Prostate gland (tissue), 2 donors: ENCODE data around the gene NAV2. TPM values are rescaled to one million over a fixed set of nuclear protein-coding genes. Genes with fewer than 3 reads are reported as not detected.

Source experiments
- DNase-seq: peaks from one replicate; pipeline ENCODE4 v3.0.0-alpha.2; 2019; ENCODE audit warnings: low spot score
- H3K27ac ChIP-seq, 2 donors: fragments of 200-600 bp; sonication (generic); 2 replicates each; pipeline ENCODE4 v1.5.1; 2017 to 2019
- H3K27me3 ChIP-seq: fragments of 200-600 bp; sonication (generic); replicated peaks from 2 replicates; pipeline ENCODE4 v1.5.1; 2019; ENCODE audit not compliant: insufficient read depth
- H3K36me3 ChIP-seq, 2 donors: fragments of 200-600 bp; sonication (generic); 1 replicate in 1 of 2; 2 replicates in 1 of 2; pipeline versions ENCODE4 v1.5.1 to v1.8.1; 2017 to 2019
- H3K4me1 ChIP-seq: fragments of 200-600 bp; sonication (generic); replicated peaks from 2 replicates; pipeline ENCODE4 v1.5.1; 2019
- H3K4me3 ChIP-seq, 2 donors: fragments of 200-600 bp; sonication (generic); 2 replicates each; pipeline ENCODE4 v1.5.1; 2017 to 2019
- H3K9me3 ChIP-seq: fragments of 200-600 bp; sonication (generic); 2 replicates; pipeline ENCODE4 v1.5.1; 2017
- POLR2A ChIP-seq: fragments of 450-650 bp; IDR thresholded peaks from one replicate; pipeline ENCODE4 v1.6.1; 2016; ENCODE audit warnings: antibody characterized with exemption, mild to moderate bottlenecking
- POLR2AphosphoS5 ChIP-seq: sonication (generic); formaldehyde crosslinking; IDR thresholded peaks from one replicate; pipeline ENCODE4 v1.6.1; 2017; ENCODE audit warnings: antibody characterized with exemption
- WGBS: methylation state at CpG from one replicate; pipeline ENCODE4 v1.1.5; 2018; 5-methylcytosine and 5-hydroxymethylcytosine counted together
- intact Hi-C: fragments of 100-400 bp; cut with DNase I; formaldehyde crosslinking; loops from one replicate; pipeline ENCODE4 v1.14.2; 2022
- total RNA-seq, 2 donors: library from RNA; depleted of rRNA; stranded (reverse); fragments of >200 nt; gene quantifications; one replicate each; pipeline ENCODE4 v1.1.0, GENCODE V29; 2016
- TF ChIP-seq, protein P1 (sequence below), 4 experiments: fragments of 200-600 bp in 2 of 4; fragments of 450-650 bp in 2 of 4; sonication (generic) in 2 of 4; IDR thresholded peaks; 1 replicate in 3 of 4; 2 replicates in 1 of 4; pipeline ENCODE4 v1.5.1; 2016 to 2019; ENCODE audit warnings: antibody characterized with exemption in 4 of 4, mild to moderate bottlenecking in 2 of 4, moderate library complexity in 2 of 4

NAV2 gene
- total RNA-seq, 2 donors from 2014 or later = 17.1 to 26.6 TPM

DNA sequence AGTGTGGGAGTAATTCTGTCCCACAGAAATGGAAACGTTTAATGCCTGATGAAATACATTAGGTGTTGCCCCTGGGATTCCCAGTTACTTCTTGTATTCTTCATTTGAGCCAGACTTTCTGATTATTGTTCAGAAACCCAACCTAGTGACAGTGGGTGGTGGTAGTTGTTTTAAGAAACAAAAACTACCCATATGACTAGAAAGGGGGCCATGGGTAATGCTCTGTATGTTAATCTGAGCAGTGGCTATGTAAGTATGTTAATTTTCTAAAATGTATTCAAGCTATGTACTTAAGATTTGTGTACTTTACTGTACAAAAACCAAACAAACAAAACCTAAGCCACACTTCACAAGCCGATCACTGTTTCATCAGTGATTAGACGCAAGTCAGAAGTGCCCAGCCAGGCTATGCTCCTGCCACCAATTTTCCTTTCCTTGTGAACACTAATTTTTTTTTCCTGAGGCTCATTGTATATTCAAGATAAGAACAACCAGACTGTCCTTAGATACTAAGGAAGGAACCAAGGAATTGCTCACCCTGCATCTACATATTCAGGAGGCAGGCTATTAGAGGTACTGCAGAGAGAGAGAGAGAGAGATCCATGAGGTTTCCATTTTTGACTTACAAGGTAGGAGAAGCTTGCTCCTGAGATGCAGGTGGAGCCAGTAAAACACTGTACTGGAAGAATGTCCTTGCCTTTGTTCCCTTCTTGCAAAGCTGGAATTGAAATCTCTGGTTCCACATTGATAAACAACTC is 324.9 kb downstream of the NAV2 start:
- H3K4me3 ChIP-seq = no peak overlapping the region
- no peaks in the 10 kb centered on the region for H3K9me3 ChIP-seq
- no peak overlapping the region for H3K27ac ChIP-seq
- DNase-seq = no peak
- intact Hi-C loops = no loop called here
- WGBS = 45% methylated on average over 3 of the region's 3 CpGs
- H3K4me1 ChIP-seq = no peaks in the 10 kb centered on the region
- no peaks in the 10 kb centered on the region for H3K27me3 ChIP-seq
- no peak for TF ChIP-seq POLR2AphosphoS5
- TF ChIP-seq, protein P1, sequence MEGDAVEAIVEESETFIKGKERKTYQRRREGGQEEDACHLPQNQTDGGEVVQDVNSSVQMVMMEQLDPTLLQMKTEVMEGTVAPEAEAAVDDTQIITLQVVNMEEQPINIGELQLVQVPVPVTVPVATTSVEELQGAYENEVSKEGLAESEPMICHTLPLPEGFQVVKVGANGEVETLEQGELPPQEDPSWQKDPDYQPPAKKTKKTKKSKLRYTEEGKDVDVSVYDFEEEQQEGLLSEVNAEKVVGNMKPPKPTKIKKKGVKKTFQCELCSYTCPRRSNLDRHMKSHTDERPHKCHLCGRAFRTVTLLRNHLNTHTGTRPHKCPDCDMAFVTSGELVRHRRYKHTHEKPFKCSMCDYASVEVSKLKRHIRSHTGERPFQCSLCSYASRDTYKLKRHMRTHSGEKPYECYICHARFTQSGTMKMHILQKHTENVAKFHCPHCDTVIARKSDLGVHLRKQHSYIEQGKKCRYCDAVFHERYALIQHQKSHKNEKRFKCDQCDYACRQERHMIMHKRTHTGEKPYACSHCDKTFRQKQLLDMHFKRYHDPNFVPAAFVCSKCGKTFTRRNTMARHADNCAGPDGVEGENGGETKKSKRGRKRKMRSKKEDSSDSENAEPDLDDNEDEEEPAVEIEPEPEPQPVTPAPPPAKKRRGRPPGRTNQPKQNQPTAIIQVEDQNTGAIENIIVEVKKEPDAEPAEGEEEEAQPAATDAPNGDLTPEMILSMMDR (IDR thresholded peaks at IDR 0.05) = no peak
- TF ChIP-seq POLR2A = no peak
- no peaks in the 10 kb centered on the region for H3K36me3 ChIP-seq

DNA sequence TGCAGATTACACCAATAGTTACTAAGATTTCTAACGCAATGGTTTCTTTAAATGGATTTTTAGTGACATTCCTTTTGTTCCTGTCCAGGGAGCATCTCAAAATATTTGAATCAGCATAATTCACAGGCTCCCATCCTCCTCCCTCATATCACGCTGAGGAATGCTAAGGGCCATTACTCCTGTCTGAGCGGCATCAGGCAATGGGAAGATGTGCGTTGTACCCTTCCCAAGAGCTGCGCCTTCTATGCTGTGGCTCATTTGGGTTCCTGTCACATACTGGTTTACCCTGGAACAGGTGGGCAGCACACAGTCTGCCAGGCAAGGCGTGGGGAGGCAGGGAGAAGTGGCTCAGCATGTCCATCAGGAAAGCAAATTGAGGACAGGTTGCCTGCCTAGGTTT is 325.8 kb downstream of the NAV2 start:
- Histone ChIP-seq H3K27ac (peak overlapping the region in 1 of 2 donors; percentile 37), H3K4me3 (no peak overlapping the region), H3K4me1 (no peaks in the 10 kb centered on the region), H3K27me3 (no peaks in the 10 kb centered on the region), H3K36me3 (no peaks in the 10 kb centered on the region), H3K9me3 (no peaks in the 10 kb centered on the region)
- DNase-seq = no peak
- TF ChIP-seq POLR2AphosphoS5 = no peak
- intact Hi-C loops = no loop called here
- 35% methylated on average over 6 of the region's 6 CpGs for WGBS

DNA sequence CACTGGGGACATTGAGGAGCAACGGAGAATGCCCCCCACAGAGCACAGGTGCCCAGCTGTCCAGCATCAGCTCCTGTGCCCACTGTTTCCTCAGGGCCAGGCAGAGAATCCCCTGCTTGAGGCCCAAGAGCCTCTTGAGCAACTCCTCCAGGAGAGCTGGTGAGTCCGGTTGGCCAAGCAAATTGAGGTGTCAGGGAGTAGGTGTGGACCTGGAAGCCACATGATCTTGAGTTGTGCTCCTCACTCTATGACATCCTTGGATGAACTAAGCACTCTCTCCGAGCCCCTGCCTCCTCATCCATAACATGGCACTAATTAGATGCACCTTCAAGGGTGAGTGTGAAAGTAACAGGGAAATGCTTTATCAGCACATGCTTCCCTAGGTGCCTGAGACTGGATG is 326.3 kb downstream of the NAV2 start:
- TF ChIP-seq, protein P1 (IDR thresholded peaks at IDR 0.05) = no peak
- TF ChIP-seq POLR2AphosphoS5 (no peak), POLR2A (no peak)
- Histone ChIP-seq H3K4me3 (no peak overlapping the region), H3K27ac (peak overlapping the region in 1 of 2 donors; percentile 37), H3K27me3 (no peaks in the 10 kb centered on the region), H3K9me3 (no peaks in the 10 kb centered on the region), H3K36me3 (no peaks in the 10 kb centered on the region), H3K4me1 (no peaks in the 10 kb centered on the region)
- WGBS = 80% methylated on average over 3 of the region's 3 CpGs
- intact Hi-C loops = no loop called here
- DNase-seq = no peak

DNA sequence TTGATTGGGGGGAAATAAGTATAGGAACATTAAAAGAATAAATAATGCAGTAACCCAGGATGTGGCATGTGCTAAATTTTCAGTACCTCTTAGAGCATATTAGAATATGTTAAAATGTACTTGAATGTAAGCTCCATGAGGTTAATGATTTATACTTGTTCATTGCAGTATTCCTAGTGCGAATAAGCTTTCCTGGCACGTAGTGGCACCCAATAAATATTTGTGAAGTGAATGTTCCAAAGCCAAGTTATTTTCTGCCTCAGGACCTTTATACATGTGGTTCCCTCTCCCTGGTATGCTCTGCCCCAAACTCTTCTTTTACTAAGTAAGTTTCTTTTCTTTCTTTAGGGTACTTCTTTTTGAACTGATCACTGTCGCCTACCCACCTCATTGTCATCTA is 328.9 kb downstream of the NAV2 start:
- WGBS = 49% methylated on average over 3 of the region's 3 CpGs
- no peaks in the 10 kb centered on the region for H3K36me3 ChIP-seq
- TF ChIP-seq POLR2A (no peak), POLR2AphosphoS5 (no peak)
- TF ChIP-seq, protein P1 (IDR thresholded peaks at IDR 0.05) = no peak
- no peaks in the 10 kb centered on the region for H3K4me1 ChIP-seq
- DNase-seq = no peak
- no peaks in the 10 kb centered on the region for H3K9me3 ChIP-seq
- no peak overlapping the region for H3K4me3 ChIP-seq
- H3K27ac ChIP-seq = no peak overlapping the region
- intact Hi-C loops = no loop called here
- H3K27me3 ChIP-seq = no peaks in the 10 kb centered on the region

DNA sequence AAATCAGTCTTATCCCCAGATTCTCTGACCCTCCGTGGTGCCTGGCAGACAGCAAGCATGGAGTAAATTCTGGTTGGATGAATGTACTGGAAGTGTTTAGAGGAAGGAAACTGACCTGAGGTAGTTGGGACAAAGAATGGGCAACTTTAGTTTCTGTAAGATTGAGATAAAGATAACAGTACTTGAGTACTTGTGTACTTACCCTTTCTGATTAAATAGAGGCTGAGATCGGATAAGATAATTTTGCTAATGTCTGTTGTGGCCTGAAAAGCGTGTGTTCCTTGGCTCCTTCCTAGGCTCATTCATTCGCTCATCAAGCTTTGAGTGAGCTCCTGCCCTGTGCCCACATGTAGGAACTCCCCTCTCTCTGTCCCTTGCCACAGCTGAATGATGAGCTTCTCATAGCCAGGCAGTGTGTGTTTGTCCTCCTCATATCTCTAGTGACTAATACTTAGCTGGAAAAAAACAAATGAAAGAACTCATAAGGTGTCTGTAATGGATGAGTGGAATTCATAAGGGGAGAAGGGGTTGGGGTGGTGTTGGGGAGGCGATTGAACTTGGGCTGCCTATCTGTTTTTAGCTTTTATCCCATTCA is 329.5 kb downstream of the NAV2 start:
- TF ChIP-seq, protein P1 (IDR thresholded peaks at IDR 0.05) = no peak
- no peak for TF ChIP-seq POLR2A
- TF ChIP-seq POLR2AphosphoS5 = no peak
- Histone ChIP-seq H3K27ac (no peak overlapping the region), H3K27me3 (no peaks in the 10 kb centered on the region), H3K4me3 (no peak overlapping the region), H3K9me3 (no peaks in the 10 kb centered on the region), H3K36me3 (no peaks in the 10 kb centered on the region), H3K4me1 (no peaks in the 10 kb centered on the region)
- 42% methylated on average over 5 of the region's 5 CpGs for whole genome bisulfite sequencing
- intact Hi-C loops = no loop called here
- DNase-seq = no peak
